ENCODE results near the gene CEP72.

DNA sequence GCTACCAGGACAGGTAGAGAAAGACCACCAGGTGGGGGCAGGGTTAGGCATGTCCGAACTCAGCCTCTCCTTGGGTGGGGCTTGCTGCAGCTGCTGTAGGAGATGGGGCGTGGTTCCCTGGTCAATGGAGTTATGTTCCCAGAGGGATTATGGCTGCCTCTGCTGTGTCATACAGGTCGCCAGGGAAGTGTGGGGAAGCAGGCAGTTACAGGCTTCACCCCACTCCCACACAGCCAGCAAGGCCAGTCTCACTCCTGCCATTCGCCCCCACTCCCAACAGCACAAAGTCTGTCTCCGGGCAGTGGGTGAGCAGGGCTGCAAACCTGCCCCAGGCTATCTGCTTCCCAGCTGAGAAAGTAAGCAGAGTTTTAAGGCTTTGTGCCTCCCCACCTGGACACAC lies 20.0 kb upstream of the CEP72 start:
- TF ChIP-seq JUND (IDR thresholded peaks at IDR 0.05) (no peak), GATA2 (CRISPR knock-in tag; IDR thresholded peaks at IDR 0.05) (no peak), CTCF (IDR thresholded peaks at IDR 0.05) (no peak), RCOR1 (IDR thresholded peaks at IDR 0.05; ENCODE audit: low read length) (no peak), MEF2A (IDR thresholded peaks at IDR 0.05; ENCODE audit: borderline replicate concordance, low read depth) (no peak), TAF1 (IDR thresholded peaks at IDR 0.05; ENCODE audit: borderline replicate concordance, low read depth, low read length) (no peak), REST (IDR thresholded peaks at IDR 0.05; ENCODE audit: low read depth, low read length) (no peak), POLR2AphosphoS5 (IDR thresholded peaks at IDR 0.05; ENCODE audit: low read depth, low read length) (no peak), FOXJ3 (CRISPR knock-in tag; IDR thresholded peaks at IDR 0.05) (no peak), MXI1 (IDR thresholded peaks at IDR 0.05; ENCODE audit: low read depth, low read length) (no peak), EZH2phosphoT487 (IDR thresholded peaks at IDR 0.05; ENCODE audit: borderline replicate concordance, low read depth) (no peak)
- TF ChIP-seq, protein P1, sequence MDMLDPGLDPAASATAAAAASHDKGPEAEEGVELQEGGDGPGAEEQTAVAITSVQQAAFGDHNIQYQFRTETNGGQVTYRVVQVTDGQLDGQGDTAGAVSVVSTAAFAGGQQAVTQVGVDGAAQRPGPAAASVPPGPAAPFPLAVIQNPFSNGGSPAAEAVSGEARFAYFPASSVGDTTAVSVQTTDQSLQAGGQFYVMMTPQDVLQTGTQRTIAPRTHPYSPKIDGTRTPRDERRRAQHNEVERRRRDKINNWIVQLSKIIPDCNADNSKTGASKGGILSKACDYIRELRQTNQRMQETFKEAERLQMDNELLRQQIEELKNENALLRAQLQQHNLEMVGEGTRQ (IDR thresholded peaks at IDR 0.05; ENCODE audit: borderline replicate concordance, low read depth, low read length): no peak

Data from SK-N-SH (cell line).